ENCODE measurements around the gene FTO.

Gene FTO

GRCh38 chr16:53712065-53712464 is 8.1 kb downstream of the FTO start:
- no peak for DNase-seq

GRCh38 chr16:53713403-53714204 is 9.6 kb downstream of the FTO start:
- no peak for DNase-seq

GRCh38 chr16:53714205-53715022 is 10.5 kb downstream of the FTO start:
- DNase-seq: no peak

- no peak for DNase-seq
Observed at GRCh38 chr16:53715023-53715384, 11.0 kb downstream of the FTO start.

GRCh38 chr16:53717577-53717976 is 13.6 kb downstream of the FTO start:
- no peak for DNase-seq

- DNase-seq: no peak
Observed at GRCh38 chr16:53721017-53721416, 17.1 kb downstream of the FTO start.

- DNase-seq: no peak
Observed at GRCh38 chr16:53726625-53727024, 22.7 kb downstream of the FTO start.

GRCh38 chr16:53730693-53731092 is 26.7 kb downstream of the FTO start:
- DNase-seq: no peak

- DNase-seq: no peak
Observed at GRCh38 chr16:53732296-53732929, 28.5 kb downstream of the FTO start.

GRCh38 chr16:53734908-53735307 is 31.0 kb downstream of the FTO start:
- DNase-seq: no peak

GRCh38 chr16:53736297-53736696 is 32.3 kb downstream of the FTO start:
- DNase-seq: no peak

GRCh38 chr16:53737552-53737951 is 33.6 kb downstream of the FTO start:
- no peak for DNase-seq

- no peak for DNase-seq
Observed at GRCh38 chr16:53740476-53740875, 36.5 kb downstream of the FTO start.

GRCh38 chr16:53740933-53741531 is 37.1 kb downstream of the FTO start:
- DNase-seq: no peak

GRCh38 chr16:53741546-53741945 is 37.6 kb downstream of the FTO start:
- DNase-seq: no peak

- DNase-seq: no peak
Observed at GRCh38 chr16:53743149-53743566, 39.2 kb downstream of the FTO start.

- peak; percentile 8 for DNase-seq
Observed at GRCh38 chr16:53744449-53744848, 40.5 kb downstream of the FTO start.

GRCh38 chr16:53745086-53745485 is 41.1 kb downstream of the FTO start:
- DNase-seq: no peak

GRCh38 chr16:53745753-53746266 is 41.9 kb downstream of the FTO start:
- DNase-seq: no peak

- DNase-seq: no peak
Observed at GRCh38 chr16:53752560-53752959, 48.6 kb downstream of the FTO start.

GRCh38 chr16:53753431-53753830 is 49.5 kb downstream of the FTO start:
- DNase-seq: no peak

GRCh38 chr16:53755026-53755910 is 51.3 kb downstream of the FTO start:
- no peak for DNase-seq

All from NK-92 treated with Interleukin-12 subunit alpha and Interleukin-12 subunit beta, amount 100 ng/mL, for 24 hours (cell line).